OCI-LY7 (cell line): Measurements from ENCODE around the gene DDX39B. TPM values are rescaled to one million over a fixed set of nuclear protein-coding genes. Genes with fewer than 3 reads are reported as not detected.
A peak's percentile ranks its signal among the peaks of the same experiment; 100 is the strongest.

ENCODE experiments used
- BruUV-seq: library from RNA; stranded (reverse); fragments of 400-500 nt; replicated peaks from 2 replicates; lab custom pipeline; 2021; lab: Mats Ljungman, UMichigan
- CTCF ChIA-PET: fragments of 300-600 bp; sonication (Branson Sonifier 250); formaldehyde crosslinking; loops from one replicate; lab custom pipeline; 2022; ENCODE audit warnings: antibody characterized with exemption; ENCODE audit not compliant: unreplicated experiment; lab: Charles Lee
- POLR2A ChIA-PET: fragments of 300-600 bp; sonication (Branson Sonifier 250); formaldehyde crosslinking; loops from one replicate; lab custom pipeline; 2022; ENCODE audit warnings: antibody characterized with exemption; lab: Charles Lee
- DNase-seq: peaks from one replicate; pipeline ENCODE4 v3.0.0-alpha.2; 2015; ENCODE audit warnings: low spot score
- H2AFZ ChIP-seq: fragments of 200-600 bp; sonication (generic), shearing (Covaris generic); 2 replicates; pipeline ENCODE4 v1.6.1; 2014; ENCODE audit warnings: mild to moderate bottlenecking, antibody characterized with exemption, low read length, moderate library complexity
- H3K27ac ChIP-seq: fragments of 200-600 bp; sonication (generic); 2 replicates; pipeline ENCODE4 v1.5.1; 2014; ENCODE audit warnings: mixed run types, low read depth, mild to moderate bottlenecking, moderate library complexity, low read length, inconsistent platforms; ENCODE audit not compliant: poor library complexity, severe bottlenecking
- H3K36me3 ChIP-seq: fragments of 200-600 bp; sonication (generic); 2 replicates; pipeline ENCODE4 v1.6.1; 2014; ENCODE audit warnings: mild to moderate bottlenecking, antibody characterized with exemption, low read length, moderate library complexity, mixed read lengths; ENCODE audit not compliant: insufficient read depth
- H3K4me1 ChIP-seq: fragments of 200-600 bp; sonication (generic); 2 replicates; pipeline ENCODE4 v1.5.1; 2014; ENCODE audit warnings: mild to moderate bottlenecking, low read length; ENCODE audit not compliant: insufficient read depth, poor library complexity, severe bottlenecking
- H3K4me2 ChIP-seq: fragments of 200-600 bp; sonication (generic); 2 replicates; pipeline ENCODE4 v1.6.1; 2014; ENCODE audit warnings: mild to moderate bottlenecking, low read length
- H3K4me3 ChIP-seq: fragments of 200-600 bp; sonication (generic); 2 replicates; pipeline ENCODE4 v1.5.1; 2014; ENCODE audit warnings: mild to moderate bottlenecking, low read depth, low read length; ENCODE audit not compliant: poor library complexity, severe bottlenecking
- H3K79me2 ChIP-seq: fragments of 200-600 bp; sonication (generic); 2 replicates; pipeline ENCODE4 v1.6.1; 2016; ENCODE audit warnings: low read depth, mild to moderate bottlenecking, low read length, moderate library complexity, mixed read lengths; ENCODE audit not compliant: insufficient read depth
- H3K9me2 ChIP-seq: fragments of 200-600 bp; sonication (generic); 2 replicates; pipeline ENCODE4 v1.6.1; 2016; ENCODE audit warnings: mild to moderate bottlenecking, low read length, mixed read lengths; ENCODE audit not compliant: insufficient read depth
- H3K9me3 ChIP-seq: fragments of 200-600 bp; sonication (generic); 2 replicates; pipeline ENCODE4 v1.6.1; 2014; ENCODE audit warnings: mild to moderate bottlenecking, mixed run types, low read length, mixed read lengths
- H4K20me1 ChIP-seq: fragments of 200-600 bp; sonication (generic); 2 replicates; pipeline ENCODE4 v1.6.1; 2014; ENCODE audit warnings: mild to moderate bottlenecking, antibody characterized with exemption, low read length, moderate library complexity, mixed read lengths; ENCODE audit not compliant: insufficient read depth
- CTCF ChIP-seq: fragments of 200-600 bp; sonication (generic); conservative IDR thresholded peaks from 2 replicates; pipeline ENCODE4 v1.5.1; 2014; ENCODE audit warnings: mild to moderate bottlenecking, antibody characterized with exemption, low read length, moderate library complexity, mixed read lengths
- EZH2phosphoT487 ChIP-seq: fragments of 200-600 bp; sonication (generic); IDR thresholded peaks from 2 replicates; pipeline ENCODE4 v1.6.1; 2018; ENCODE audit warnings: low read depth, borderline replicate concordance, mild to moderate bottlenecking, mixed run types, antibody characterized with exemption, low read length, moderate library complexity, mixed read lengths
- intact Hi-C: fragments of 100-400 bp; cut with micrococcal nuclease; formaldehyde crosslinking; loops from one replicate; pipeline ENCODE4 v1.10.0; 2022; ENCODE audit not compliant: unreplicated experiment
- total RNA-seq, 2 experiments: library from RNA; depleted of rRNA in 1 of 2; stranded (reverse); fragments of >200 nt in 1 of 2; shearing (Covaris generic) in 1 of 2; gene quantifications; 2 replicates each; pipeline ENCODE4 v1.2.3, GENCODE V29; 2014 to 2022

Gene DDX39B
- total RNA-seq, 2 experiments from 2014 or later: 481 to 736 TPM

GRCh38 chr6:31585491-31585890 lies 43.7 kb upstream of the DDX39B start:
- CTCF ChIA-PET: interaction anchor here (1.0 to 1.2 kb wide), 2 partner anchors 11 to 14 kb away, joined by 3 read pairs; partner anchors contain the start of gene LTA
- BruUV-seq: no TSS peak
- POLR2A ChIA-PET: interaction anchor here (0.8 to 6.0 kb wide), 6 partner anchors 7 to 38 kb away, joined by 3 to 49 read pairs (median 8); partner anchors contain the start of genes LTA, NCR3, NFKBIL1 and TNF
- H3K4me1 ChIP-seq: peaks cover 70% of the 10 kb centered on the region
- 0 out of 2 replicates have a peak, but pooled peaks cover 1% of the 10 kb centered on the region for H3K36me3 ChIP-seq
- TF ChIP-seq EZH2phosphoT487 (no peak), CTCF (peak; percentile 82)
- no peaks in the 10 kb centered on the region for H3K9me3 ChIP-seq
- peaks cover 11% of the 10 kb centered on the region; the same call in 1 of the 2 replicates for H3K79me2 ChIP-seq
- H3K27ac ChIP-seq: peak overlapping the region; percentile 64
- no peaks in the 10 kb centered on the region for H4K20me1 ChIP-seq
- no peak overlapping the region for H3K4me3 ChIP-seq
- H3K4me2 ChIP-seq: peak overlapping the region; percentile 64
- intact Hi-C loops: loop anchor here (10.0 kb wide), 1 partner anchor 181 kb away; the partner anchor contains the start of gene MICA
- peak; percentile 79 for DNase-seq
- H3K9me2 ChIP-seq: no peaks in the 10 kb centered on the region
- H2AFZ ChIP-seq: peak overlapping the region; percentile 45; the same call in 1 of the 2 replicates

DNA sequence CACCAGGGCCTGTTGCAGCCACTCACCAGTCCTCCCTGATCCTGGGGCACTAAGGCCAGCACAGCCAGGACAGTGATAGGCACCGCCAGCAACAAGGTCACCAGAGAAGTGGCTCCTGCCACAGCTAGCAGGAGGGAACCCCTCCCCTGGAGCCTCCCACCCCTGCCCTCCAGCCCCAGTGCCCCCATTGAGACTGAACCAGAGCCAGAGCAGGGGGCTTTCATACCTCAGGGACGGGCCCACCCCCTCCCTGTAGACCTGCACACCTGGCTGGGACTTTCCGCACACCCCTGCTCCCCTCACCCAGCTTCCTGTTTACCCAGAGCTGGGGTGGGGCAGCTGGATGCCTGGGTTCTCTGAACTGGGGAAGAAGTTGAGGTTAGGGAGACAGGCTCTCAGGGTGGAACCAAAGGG lies 40.4 kb upstream of the DDX39B start, which contains the start of gene LTB:
LTB (minus strand) TSS at position 195 of the 414 bp plus-strand sequence; CDS start at position 188, 7 bp downstream.
- Histone ChIP-seq H3K36me3 (peaks cover 12% of the 10 kb centered on the region; the same call in 1 of the 2 replicates), H3K9me2 (no peaks in the 10 kb centered on the region), H3K4me3 (peak within 1 kb of the TSS; percentile 87), H2AFZ (peak within 1 kb of the TSS; percentile 12; the same call in 1 of the 2 replicates), H3K4me1 (peaks cover 78% of the 10 kb centered on the region), H3K4me2 (peak within 1 kb of the TSS; percentile 88), H3K9me3 (no peaks in the 10 kb centered on the region), H3K79me2 (peaks cover 11% of the 10 kb centered on the region; the same call in 1 of the 2 replicates), H3K27ac (peak within 1 kb of the TSS; percentile 86), H4K20me1 (no peaks in the 10 kb centered on the region)
- POLR2A ChIA-PET: interaction anchor here (0.6 to 6.0 kb wide), 9 partner anchors 8 to 71 kb away, joined by 3 to 49 read pairs (median 5); partner anchors contain the start of genes BAG6, NCR3 and NFKBIL1
- DNase-seq: peak; percentile 87
- no TSS peak for BruUV-seq
- CTCF ChIA-PET: interaction anchor here (0.6 to 4.4 kb wide), 5 partner anchors 7 to 34 kb away, joined by 3 to 27 read pairs (median 3); partner anchors contain the start of gene TNF
- TF ChIP-seq EZH2phosphoT487: no peak
- TF ChIP-seq CTCF: no peak
- intact Hi-C loops: loop anchor here (10.0 kb wide), 1 partner anchor 177 kb away; the partner anchor contains the start of gene MICA
